Suprapubic skin (tissue), 4 donors: ENCODE measurements around the gene RASSF5. TPM values are rescaled to one million over a fixed set of nuclear protein-coding genes. Genes with fewer than 3 reads are reported as not detected.

Experiments
- DNase-seq, 2 donors: peaks; one replicate each; pipeline ENCODE4 v3.0.0-alpha.2; 2019; ENCODE audit warnings: low spot score in 2 of 2
- H3K27ac ChIP-seq: fragments of 200-600 bp; sonication (generic); one replicate; pipeline ENCODE4 v1.5.1; 2019
- H3K27me3 ChIP-seq: fragments of 200-600 bp; sonication (generic); one replicate; pipeline ENCODE4 v1.5.1; 2019
- H3K36me3 ChIP-seq: fragments of 200-600 bp; sonication (generic); one replicate; pipeline ENCODE4 v1.5.1; 2019
- H3K4me1 ChIP-seq: fragments of 200-600 bp; sonication (generic); one replicate; pipeline ENCODE4 v1.5.1; 2019
- H3K4me3 ChIP-seq: fragments of 200-600 bp; sonication (generic); one replicate; pipeline ENCODE4 v1.5.1; 2019; ENCODE audit warnings: mild to moderate bottlenecking
- H3K9me3 ChIP-seq: fragments of 200-600 bp; sonication (generic); one replicate; pipeline ENCODE4 v1.5.1; 2019
- CTCF ChIP-seq, 2 donors: fragments of 200-600 bp in 1 of 2; fragments of 450-650 bp in 1 of 2; sonication (generic) in 1 of 2; IDR thresholded peaks; one replicate each; pipeline ENCODE4 v1.5.1; 2016 to 2019; ENCODE audit warnings: antibody characterized with exemption in 2 of 2, mild to moderate bottlenecking in 1 of 2, moderate library complexity in 1 of 2
- EP300 ChIP-seq: sonication (generic); formaldehyde crosslinking; IDR thresholded peaks from one replicate; pipeline ENCODE4 v1.6.1; 2017; ENCODE audit warnings: antibody characterized with exemption
- POLR2A ChIP-seq, 2 donors: fragments of 450-650 bp; IDR thresholded peaks; one replicate each; pipeline ENCODE4 v1.6.1; 2017; ENCODE audit warnings: antibody characterized with exemption in 2 of 2, mild to moderate bottlenecking in 2 of 2, moderate library complexity in 2 of 2
- POLR2AphosphoS5 ChIP-seq, 3 donors: sonication (generic); formaldehyde crosslinking; IDR thresholded peaks; one replicate each; pipeline ENCODE4 v1.6.1; 2017; ENCODE audit warnings: antibody characterized with exemption in 3 of 3
- WGBS: methylation state at CpG from one replicate; pipeline ENCODE4 v1.1.5; 2018; 5-methylcytosine and 5-hydroxymethylcytosine counted together
- total RNA-seq, 4 donors: library from RNA; depleted of rRNA; stranded (reverse); fragments of >200 nt; gene quantifications; one replicate each; pipeline ENCODE4 v1.1.0, GENCODE V29; 2016

The RASSF5 gene
- total RNA-seq, 4 donors from 2014 or later, result 34.8 to 74.5 (median 64.9) TPM

GRCh38 chr1:206468571-206468970 is 38.8 kb upstream of the RASSF5 start:
- no peaks in the 10 kb centered on the region for H3K27me3 ChIP-seq
- no peaks in the 10 kb centered on the region for H3K9me3 ChIP-seq
- H3K4me1 ChIP-seq, result peaks cover 55% of the 10 kb centered on the region
- H3K36me3 ChIP-seq, result no peaks in the 10 kb centered on the region
- TF ChIP-seq POLR2AphosphoS5 (IDR thresholded peaks at IDR 0.05) (no peak), EP300 (no peak), POLR2A (IDR thresholded peaks at IDR 0.05) (no peak), CTCF (IDR thresholded peaks at IDR 0.05) (no peak)
- no peak for DNase-seq
- 75% methylated on average over 3 of the region's 3 CpGs for WGBS
- H3K4me3 ChIP-seq, result no peak overlapping the region
- H3K27ac ChIP-seq, result no peak overlapping the region

- DNase-seq, result no peak
- 45% methylated on average over 2 of the region's 2 CpGs for WGBS
- Histone ChIP-seq H3K9me3 (no peaks in the 10 kb centered on the region), H3K27ac (peak overlapping the region; percentile 71), H3K36me3 (peaks cover 6% of the 10 kb centered on the region), H3K4me3 (peak overlapping the region; percentile 58), H3K27me3 (no peaks in the 10 kb centered on the region), H3K4me1 (peaks cover 46% of the 10 kb centered on the region)
- TF ChIP-seq POLR2AphosphoS5 (IDR thresholded peaks at IDR 0.05) (no peak), POLR2A (IDR thresholded peaks at IDR 0.05) (no peak), EP300 (no peak), CTCF (IDR thresholded peaks at IDR 0.05) (no peak)
Measured at GRCh38 chr1:206469411-206469932, 37.9 kb upstream of the RASSF5 start.

GRCh38 chr1:206469933-206470691 is 37.2 kb upstream of the RASSF5 start, which contains the start of gene IKBKE:
Gene IKBKE (plus strand): TSS chr1:206470476. CDS start chr1:206473228, 2,752 bp downstream.
- no peaks in the 10 kb centered on the region for H3K9me3 ChIP-seq
- H3K4me3 ChIP-seq, result peak within 1 kb of the TSS; percentile 58
- peak within 1 kb of the TSS; percentile 71 for H3K27ac ChIP-seq
- peaks cover 39% of the 10 kb centered on the region for H3K4me1 ChIP-seq
- WGBS, result 13% methylated on average over 9 of the region's 10 CpGs
- H3K36me3 ChIP-seq, result peaks cover 13% of the 10 kb centered on the region
- no peak for DNase-seq
- H3K27me3 ChIP-seq, result no peaks in the 10 kb centered on the region
- TF ChIP-seq POLR2A (IDR thresholded peaks at IDR 0.05) (no peak), CTCF (IDR thresholded peaks at IDR 0.05) (peak in 1 of 2 donors; percentile 28), POLR2AphosphoS5 (IDR thresholded peaks at IDR 0.05) (no peak)

GRCh38 chr1:206470692-206471414 is 36.5 kb upstream of the RASSF5 start:
- no peak for DNase-seq
- no peaks in the 10 kb centered on the region for H3K9me3 ChIP-seq
- 2% methylated on average over 6 of the region's 18 CpGs for WGBS
- no peak for TF ChIP-seq EP300
- TF ChIP-seq CTCF (IDR thresholded peaks at IDR 0.05), result no peak
- no peak for TF ChIP-seq POLR2AphosphoS5 (IDR thresholded peaks at IDR 0.05)
- no peak for TF ChIP-seq POLR2A (IDR thresholded peaks at IDR 0.05)
- no peaks in the 10 kb centered on the region for H3K27me3 ChIP-seq
- peaks cover 39% of the 10 kb centered on the region for H3K4me1 ChIP-seq
- peak overlapping the region; percentile 71 for H3K27ac ChIP-seq
- peaks cover 16% of the 10 kb centered on the region for H3K36me3 ChIP-seq
- H3K4me3 ChIP-seq, result peak overlapping the region; percentile 58

GRCh38 chr1:206471415-206471801 is 35.9 kb upstream of the RASSF5 start:
- no peak overlapping the region for H3K27ac ChIP-seq
- H3K4me3 ChIP-seq, result peak overlapping the region; percentile 58
- no peak for DNase-seq
- peaks cover 39% of the 10 kb centered on the region for H3K4me1 ChIP-seq
- H3K27me3 ChIP-seq, result no peaks in the 10 kb centered on the region
- peaks cover 22% of the 10 kb centered on the region for H3K36me3 ChIP-seq
- WGBS, result 73% methylated on average over 5 of the region's 7 CpGs
- no peak for TF ChIP-seq POLR2AphosphoS5 (IDR thresholded peaks at IDR 0.05)
- TF ChIP-seq POLR2A (IDR thresholded peaks at IDR 0.05), result no peak
- TF ChIP-seq CTCF (IDR thresholded peaks at IDR 0.05), result no peak
- TF ChIP-seq EP300, result no peak
- no peaks in the 10 kb centered on the region for H3K9me3 ChIP-seq
